Natural killer cell (primary cell): ENCODE results near the gene PTPMT1. TPM values are rescaled to one million over a fixed set of nuclear protein-coding genes. Genes with fewer than 3 reads are reported as not detected.
"Not testable (repeated sequence)": the region's sequence is repeated elsewhere in the genome, so short reads cannot be mapped to it uniquely, and the experiment has no call there.

Experiments used
- ATAC-seq, 3 donors: fragments of 150-1000 bp in 2 of 3; fragments of 200-7000 bp in 1 of 3; cut with Tn5 transposase; 1 replicate in 1 of 3; 2 replicates in 2 of 3; pipeline ENCODE4 v1.10.0; 2021; ENCODE audit warnings: mild to moderate bottlenecking in 2 of 3, moderate library complexity in 2 of 3
- DNase-seq, 2 donors: peaks; one replicate each; pipeline versions ENCODE4 v3.0.0 to v3.0.0-alpha.2; 2013 to 2021; ENCODE audit warnings: mixed read lengths in 1 of 2
- H3K27ac ChIP-seq: one replicate; pipeline ENCODE4 v1.5.1; 2013; ENCODE audit warnings: mild to moderate bottlenecking, low read length
- H3K27me3 ChIP-seq: one replicate; pipeline ENCODE4 v1.6.1; 2013; ENCODE audit warnings: low read length; ENCODE audit not compliant: control insufficient read depth, insufficient read depth
- H3K36me3 ChIP-seq: one replicate; pipeline ENCODE4 v1.6.1; 2013; ENCODE audit warnings: low read length; ENCODE audit not compliant: control insufficient read depth, insufficient read depth
- H3K4me1 ChIP-seq: one replicate; pipeline ENCODE4 v1.6.1; 2013; ENCODE audit warnings: low read length; ENCODE audit not compliant: control insufficient read depth, insufficient read depth
- H3K4me3 ChIP-seq: one replicate; pipeline ENCODE4 v1.5.1; 2013; ENCODE audit warnings: low read length
- H3K9me3 ChIP-seq: one replicate; pipeline ENCODE4 v1.6.1; 2013; ENCODE audit warnings: low read length; ENCODE audit not compliant: control insufficient read depth, insufficient read depth
- H3K27ac Mint-ChIP-seq, 2 donors: one replicate each; pipeline ENCODE4 v1.8.0; 2022; ENCODE audit warnings: mild to moderate bottlenecking in 2 of 2, mixed read lengths in 2 of 2, moderate library complexity in 1 of 2
- H3K27me3 Mint-ChIP-seq, 2 donors: one replicate each; pipeline ENCODE4 v1.8.0; 2022; ENCODE audit warnings: low read depth in 2 of 2, mixed read lengths in 2 of 2
- H3K36me3 Mint-ChIP-seq: one replicate; pipeline ENCODE4 v1.8.0; 2022; ENCODE audit warnings: mixed read lengths
- H3K4me1 Mint-ChIP-seq, 2 donors: one replicate each; pipeline ENCODE4 v1.8.0; 2022; ENCODE audit warnings: mixed read lengths in 2 of 2
- H3K4me3 Mint-ChIP-seq: one replicate; pipeline ENCODE4 v1.8.0; 2022; ENCODE audit warnings: mild to moderate bottlenecking, moderate library complexity, mixed read lengths
- H3K9me3 Mint-ChIP-seq, 2 donors: one replicate each; pipeline ENCODE4 v1.8.0; 2022; ENCODE audit warnings: mixed read lengths in 2 of 2
- WGBS: methylation state at CpG from one replicate; pipeline ENCODE4 v1.1.7; 2013; ENCODE audit warnings: missing lambda C conversion rate; ENCODE audit not compliant: insufficient coverage; 5-methylcytosine and 5-hydroxymethylcytosine counted together
- intact Hi-C: fragments of 100-400 bp; cut with micrococcal nuclease; formaldehyde crosslinking; loops from one replicate; pipeline ENCODE4 v1.14.2; 2022
- total RNA-seq, 4 donors: library from RNA; stranded (reverse); fragments of 120-200 nt in 1 of 4; gene quantifications; one replicate each; pipeline versions ENCODE4 v1.2.3 to v1.2.4, GENCODE V29; 2013 to 2022
- TF ChIP-seq, protein P1 (sequence below): fragments of 200-600 bp; IDR thresholded peaks from one replicate; pipeline ENCODE4 v1.8.0; 2022; ENCODE audit warnings: antibody characterized with exemption

The PTPMT1 gene
- total RNA-seq, 3 donors from 2014 or later (not counting 1 experiment from before 2014, with no cell fraction given) = 19.4 to 28.6 (median 20.4) TPM

DNA sequence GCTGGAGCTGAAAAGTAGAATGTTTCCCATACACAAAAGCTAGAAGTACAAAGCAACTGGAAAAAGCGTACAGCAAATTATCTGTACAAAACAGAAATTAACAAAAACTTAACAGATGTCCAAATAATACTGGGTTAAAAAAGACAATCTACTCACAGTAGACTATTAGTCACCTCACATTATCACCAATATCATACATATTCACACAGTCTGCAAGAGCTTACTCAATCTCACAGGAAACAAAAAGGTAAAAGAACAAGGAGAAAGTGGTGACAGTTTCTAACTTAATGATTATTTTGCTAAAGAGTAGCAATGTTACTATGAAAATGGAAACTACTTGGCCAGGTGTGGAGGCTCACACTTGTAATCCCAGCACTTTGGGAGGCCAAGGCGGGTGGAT, 24.3 kb upstream of the PTPMT1 start:
- intact Hi-C loops = no loop called here
- Mint-ChIP-seq H3K27me3 (no peaks in the 10 kb centered on the region), H3K4me3 (peak overlapping the region; percentile 1), H3K4me1 (peaks cover 41 to 50% of the 10 kb centered on the region in 2 donors), H3K9me3 (no peaks in the 10 kb centered on the region), H3K36me3 (no peaks in the 10 kb centered on the region), H3K27ac (peak overlapping the region; percentile 83 to 85)
- whole genome bisulfite sequencing = 90% methylated on average over 2 of the region's 2 CpGs
- ATAC-seq = peak; percentile 43 to 57 (median 48)
- Histone ChIP-seq H3K4me3 (no peak overlapping the region), H3K4me1 (peaks cover 40% of the 10 kb centered on the region), H3K36me3 (peaks cover 2% of the 10 kb centered on the region), H3K9me3 (no peaks in the 10 kb centered on the region), H3K27ac (no peak overlapping the region), H3K27me3 (no peaks in the 10 kb centered on the region)
- DNase-seq = no peak
- TF ChIP-seq, protein P1, sequence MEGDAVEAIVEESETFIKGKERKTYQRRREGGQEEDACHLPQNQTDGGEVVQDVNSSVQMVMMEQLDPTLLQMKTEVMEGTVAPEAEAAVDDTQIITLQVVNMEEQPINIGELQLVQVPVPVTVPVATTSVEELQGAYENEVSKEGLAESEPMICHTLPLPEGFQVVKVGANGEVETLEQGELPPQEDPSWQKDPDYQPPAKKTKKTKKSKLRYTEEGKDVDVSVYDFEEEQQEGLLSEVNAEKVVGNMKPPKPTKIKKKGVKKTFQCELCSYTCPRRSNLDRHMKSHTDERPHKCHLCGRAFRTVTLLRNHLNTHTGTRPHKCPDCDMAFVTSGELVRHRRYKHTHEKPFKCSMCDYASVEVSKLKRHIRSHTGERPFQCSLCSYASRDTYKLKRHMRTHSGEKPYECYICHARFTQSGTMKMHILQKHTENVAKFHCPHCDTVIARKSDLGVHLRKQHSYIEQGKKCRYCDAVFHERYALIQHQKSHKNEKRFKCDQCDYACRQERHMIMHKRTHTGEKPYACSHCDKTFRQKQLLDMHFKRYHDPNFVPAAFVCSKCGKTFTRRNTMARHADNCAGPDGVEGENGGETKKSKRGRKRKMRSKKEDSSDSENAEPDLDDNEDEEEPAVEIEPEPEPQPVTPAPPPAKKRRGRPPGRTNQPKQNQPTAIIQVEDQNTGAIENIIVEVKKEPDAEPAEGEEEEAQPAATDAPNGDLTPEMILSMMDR = no peak

DNA sequence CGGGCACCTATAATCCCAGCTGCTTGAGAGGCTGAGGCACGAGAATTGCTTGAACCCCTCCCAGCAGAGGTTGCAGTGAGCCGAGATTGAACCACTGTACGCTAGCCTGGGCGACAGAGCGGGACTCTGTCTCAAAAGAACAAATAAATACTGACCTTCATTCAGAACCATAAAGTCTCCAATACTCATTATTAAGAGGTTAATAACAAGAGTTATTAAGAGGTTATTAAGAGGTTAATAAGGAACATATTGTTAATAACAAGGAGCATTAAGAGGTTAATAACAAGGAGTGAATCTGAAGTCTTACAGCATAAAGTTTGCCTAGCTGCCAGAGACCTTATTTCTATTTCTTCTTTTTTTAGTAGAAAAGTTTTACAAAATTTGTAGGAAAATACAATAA, 20.1 kb upstream of the PTPMT1 start:
- H3K9me3 Mint-ChIP-seq = no peaks in the 10 kb centered on the region
- H3K27me3 ChIP-seq = no peaks in the 10 kb centered on the region
- TF ChIP-seq, protein P1 = no peak
- peaks cover 40 to 45% of the 10 kb centered on the region in 2 donors for H3K4me1 Mint-ChIP-seq
- no peak overlapping the region for H3K27ac ChIP-seq
- H3K27me3 Mint-ChIP-seq = no peaks in the 10 kb centered on the region
- H3K9me3 ChIP-seq = no peaks in the 10 kb centered on the region
- WGBS = 94% methylated on average over 6 of the region's 6 CpGs
- H3K36me3 Mint-ChIP-seq = no peaks in the 10 kb centered on the region
- no peak overlapping the region for H3K4me3 ChIP-seq
- H3K36me3 ChIP-seq = peaks cover 2% of the 10 kb centered on the region
- DNase-seq (no peak), ATAC-seq (no peak)
- no peak overlapping the region for H3K27ac Mint-ChIP-seq
- H3K4me3 Mint-ChIP-seq = no peak overlapping the region
- intact Hi-C loops = no loop called here
- H3K4me1 ChIP-seq = peaks cover 34% of the 10 kb centered on the region

DNA sequence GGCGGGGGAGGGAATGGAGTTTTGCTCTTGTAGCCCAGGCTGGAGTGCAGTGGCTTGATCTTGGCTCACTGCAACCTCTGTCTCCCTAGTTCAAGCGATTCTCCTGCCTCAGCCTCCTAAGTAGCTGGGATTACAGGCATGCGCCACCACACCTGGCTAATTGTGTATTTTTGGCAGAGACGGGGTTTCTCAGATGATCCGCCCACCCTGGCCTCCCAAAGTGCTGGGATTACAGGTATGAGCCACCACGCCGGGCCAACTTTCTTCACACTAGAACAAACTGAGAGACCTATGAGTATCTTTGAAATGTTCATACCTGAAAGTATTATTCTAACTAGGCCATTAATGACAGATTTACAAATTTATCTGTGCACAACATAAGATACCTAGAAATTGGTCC, 19.1 kb upstream of the PTPMT1 start:
- H3K27ac ChIP-seq, H3K9me3 Mint-ChIP-seq, ATAC-seq, H3K36me3 ChIP-seq, H3K9me3 ChIP-seq, DNase-seq, H3K27me3 ChIP-seq, H3K27me3 Mint-ChIP-seq, H3K36me3 Mint-ChIP-seq, intact Hi-C loops, H3K4me3 ChIP-seq, H3K4me3 Mint-ChIP-seq: not testable (repeated sequence)
- 92% methylated on average over 7 of the region's 7 CpGs for WGBS
- peaks cover 39 to 45% of the 10 kb centered on the region in 2 donors for H3K4me1 Mint-ChIP-seq
- H3K4me1 ChIP-seq = peaks cover 31% of the 10 kb centered on the region
- H3K27ac Mint-ChIP-seq = peak overlapping the region; percentile 61 to 62

DNA sequence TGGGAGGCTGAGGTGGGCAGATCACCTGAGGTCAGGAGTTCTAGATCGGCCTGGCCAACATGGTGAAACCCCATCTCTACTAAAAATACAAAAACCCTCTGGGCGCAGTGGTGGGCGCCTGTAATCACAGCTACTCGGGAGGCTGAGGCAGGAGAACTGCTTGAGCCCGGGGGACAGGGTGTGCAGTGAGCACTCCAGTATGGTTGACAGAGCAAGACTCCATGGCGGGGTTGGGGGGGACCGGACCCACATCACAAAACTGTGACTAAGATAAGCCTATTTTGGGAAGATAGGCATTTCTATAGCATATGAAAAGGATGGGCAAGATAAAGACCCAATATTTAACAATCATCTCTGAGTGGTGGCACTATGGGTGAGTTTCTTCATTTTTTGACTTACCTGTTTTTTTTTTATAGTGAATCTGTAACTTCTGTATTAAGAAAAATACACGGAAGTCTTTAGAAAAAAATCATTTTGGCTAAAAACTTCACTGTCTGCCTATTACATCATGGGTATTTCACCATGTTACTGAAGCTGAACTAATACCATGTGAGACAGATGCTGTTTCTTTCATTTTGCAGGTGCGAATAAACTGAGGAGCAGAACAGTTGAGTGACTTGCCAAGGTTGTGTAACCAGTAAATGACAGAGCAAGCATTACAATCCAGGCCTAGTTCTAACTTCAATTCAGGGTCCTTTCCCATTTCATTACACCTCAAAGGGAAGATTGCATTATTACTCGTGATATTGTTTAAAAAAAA, 14.9 kb upstream of the PTPMT1 start:
- TF ChIP-seq, protein P1 = no peak
- peaks cover 43 to 51% of the 10 kb centered on the region in 2 donors for H3K4me1 Mint-ChIP-seq
- intact Hi-C loops = loop anchor here (5.0 kb wide), 1 partner anchor 33 kb away; no protein-coding TSS in a partner anchor
- peaks cover 2% of the 10 kb centered on the region for H3K36me3 ChIP-seq
- peak overlapping the region; percentile 29 for H3K27ac ChIP-seq
- no peaks in the 10 kb centered on the region for H3K9me3 ChIP-seq
- H3K27me3 Mint-ChIP-seq = no peaks in the 10 kb centered on the region
- WGBS = 84% methylated on average over 8 of the region's 10 CpGs
- H3K27ac Mint-ChIP-seq = peak overlapping the region; percentile 91 to 97
- no peaks in the 10 kb centered on the region for H3K36me3 Mint-ChIP-seq
- DNase-seq = peak in 1 of 2 donors; percentile 34
- H3K4me3 Mint-ChIP-seq = peak overlapping the region; percentile 97
- ATAC-seq = no peak
- no peaks in the 10 kb centered on the region for H3K9me3 Mint-ChIP-seq
- H3K4me3 ChIP-seq = no peak overlapping the region
- no peaks in the 10 kb centered on the region for H3K27me3 ChIP-seq
- H3K4me1 ChIP-seq = peaks cover 30% of the 10 kb centered on the region
